Right lobe of liver (tissue), 4 donors: Measurements from ENCODE around the gene MYLK4.

Experiments used
- CTCF ChIP-seq, 4 donors: fragments of 200-600 bp in 3 of 4; fragments of 450-650 bp in 1 of 4; IDR thresholded peaks; one replicate each; pipeline versions ENCODE4 v1.5.1 to v1.8.0; 2016 to 2022; ENCODE audit warnings: antibody characterized with exemption in 4 of 4, mild to moderate bottlenecking in 2 of 4
- POLR2A ChIP-seq: fragments of 450-650 bp; IDR thresholded peaks from one replicate; pipeline ENCODE4 v1.6.1; 2017; ENCODE audit warnings: antibody characterized with exemption, mild to moderate bottlenecking
- donor health status: DM: no; HTN: no; CAD: no.
- donor health status: DM: no; HTN: no; CAD: no.
- donor health status: DM: no; HTN: yes; CAD: no.

GRCh38 chr6:2653369-2654032 lies 97.2 kb downstream of the MYLK4 start:
- TF ChIP-seq CTCF (IDR thresholded peaks at IDR 0.05) (no peak), POLR2A (no peak)
